ENCODE data around the gene KDM1A. TPM values are rescaled to one million over a fixed set of nuclear protein-coding genes. Genes with fewer than 3 reads are reported as not detected.

KDM1A gene
- total RNA-seq, 1 experiment from 2014 or later = 204 TPM

GRCh38 chr1:23079025-23079424 is 59.8 kb downstream of the KDM1A start:
- WGBS (ENCODE audit: extremely low coverage, insufficient read length, low lambda C conversion rate) = no CpG with 5 or more reads among the region's 6 CpGs
- no peak overlapping the region for H3K27ac ChIP-seq (ENCODE audit: insufficient read length, low read depth, low read length)
- H2BK120ac ChIP-seq (ENCODE audit: low read depth, low read length, poor library complexity, severe bottlenecking) = no peak overlapping the region
- no peak overlapping the region for H3K4me2 ChIP-seq (ENCODE audit: insufficient read depth, insufficient read length, low read length)
- H3K4me1 ChIP-seq (ENCODE audit: insufficient read depth, low read length) = no peaks in the 10 kb centered on the region
- H2BK5ac ChIP-seq (ENCODE audit: insufficient read length, low read length) = no peak overlapping the region
- no peak overlapping the region for H3K56ac ChIP-seq (ENCODE audit: insufficient read length, low read depth, low read length)
- H3K27me3 ChIP-seq (ENCODE audit: insufficient read depth, low read length) = no peaks in the 10 kb centered on the region
- peaks cover 0 to 15% of the 10 kb centered on the region in 2 experiments; a peak in 3 of 4 replicates for H3K4me1 Mint-ChIP-seq
- no peak overlapping the region for H4K91ac ChIP-seq (ENCODE audit: insufficient read length, low read depth, low read length)
- H3K23ac ChIP-seq (ENCODE audit: insufficient read length, low read depth, low read length) = no peak overlapping the region
- no peak for DNase-seq
- peaks cover 3% of the 10 kb centered on the region for H3K79me1 ChIP-seq (ENCODE audit: insufficient read depth, low read depth, low read length, poor library complexity, severe bottlenecking)
- no peak overlapping the region for H2BK12ac ChIP-seq (ENCODE audit: insufficient read length, low read depth, low read length)
- no peak for TF ChIP-seq CTCF (conservative IDR thresholded peaks at IDR 0.05)
- H3K23me2 ChIP-seq (ENCODE audit: insufficient read length, low read depth, low read length, poor library complexity, severe bottlenecking) = no peaks in the 10 kb centered on the region
- no peak overlapping the region for H2AK5ac ChIP-seq (ENCODE audit: insufficient read length, low read length)
- H3K27ac Mint-ChIP-seq = peak overlapping the region in 1 of 3 experiments; percentile 34; a peak in 1 of 7 replicates
- H2AFZ ChIP-seq (ENCODE audit: low read length) = no peak overlapping the region
- H2BK15ac ChIP-seq (ENCODE audit: low read depth, low read length) = no peak overlapping the region
- H3K18ac ChIP-seq (ENCODE audit: insufficient read length, low read depth, low read length) = no peak overlapping the region
- no peak overlapping the region for H4K8ac ChIP-seq (replicated peaks; ENCODE audit: insufficient read length, low read depth, low read length)
- no peak overlapping the region for H3K4me3 Mint-ChIP-seq
- H3K36me3 Mint-ChIP-seq (ENCODE audit: insufficient read depth in 1 of 3, low read depth in 3 of 3) = peaks cover 48 to 87% (median 82%) of the 10 kb centered on the region in 3 experiments
- no peaks in the 10 kb centered on the region for H3K9me3 ChIP-seq (ENCODE audit: control insufficient read depth, low read depth, low read length)
- H3T11ph ChIP-seq (ENCODE audit: low read length) = no peak overlapping the region
- no peaks in the 10 kb centered on the region; the same call in 1 of the 2 replicates for H3K27me3 Mint-ChIP-seq (ENCODE audit: low read depth)
- H3K9me3 Mint-ChIP-seq = no peaks in the 10 kb centered on the region
- H4K5ac ChIP-seq (ENCODE audit: insufficient read length, low read depth, low read length) = no peak overlapping the region
- no peak overlapping the region for H3K4ac ChIP-seq (ENCODE audit: low read depth, low read length)
- no peaks in the 10 kb centered on the region for H3K79me2 ChIP-seq (ENCODE audit: insufficient read depth, low read length)
- H2BK20ac ChIP-seq (ENCODE audit: low read depth, low read length, poor library complexity, severe bottlenecking) = no peak overlapping the region
- no peaks in the 10 kb centered on the region for H4K20me1 ChIP-seq (ENCODE audit: control insufficient read depth, insufficient read depth, insufficient read length)
- no peak overlapping the region for H3K14ac ChIP-seq (ENCODE audit: insufficient read depth, low read length)
- H3K9ac ChIP-seq (ENCODE audit: extremely low read depth, insufficient read length, low read length) = no peak overlapping the region

All from H9 (cell line).